Measurements from ENCODE around the gene CDCA8.

DNA sequence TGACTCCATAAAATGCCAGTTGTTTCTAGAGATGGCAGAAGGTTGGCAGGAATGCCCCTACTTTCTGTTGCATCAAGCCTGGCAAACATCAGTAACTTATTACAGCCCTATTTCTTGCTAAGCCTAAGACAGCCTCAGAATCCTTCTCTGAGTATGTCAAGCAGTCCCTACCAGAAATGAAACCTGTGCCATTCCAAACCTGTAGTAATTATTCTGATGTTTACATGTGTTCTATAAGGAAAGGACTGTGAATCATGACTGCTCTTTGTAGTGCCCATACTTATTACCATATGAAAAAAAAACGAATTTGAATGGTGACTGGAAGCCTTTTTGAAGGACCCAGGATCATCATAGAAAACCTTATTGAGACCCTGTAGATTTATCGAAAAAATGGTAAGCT, 5.4 kb downstream of the CDCA8 start:
- TF ChIP-seq SIX4 (CRISPR knock-in tag; IDR thresholded peaks at IDR 0.05) = no peak
- no peak for TF ChIP-seq NR3C1 (CRISPR knock-in tag; IDR thresholded peaks at IDR 0.05)
- no peak for TF ChIP-seq HDAC1 (CRISPR knock-in tag; IDR thresholded peaks at IDR 0.05)
- TF ChIP-seq, protein P1, sequence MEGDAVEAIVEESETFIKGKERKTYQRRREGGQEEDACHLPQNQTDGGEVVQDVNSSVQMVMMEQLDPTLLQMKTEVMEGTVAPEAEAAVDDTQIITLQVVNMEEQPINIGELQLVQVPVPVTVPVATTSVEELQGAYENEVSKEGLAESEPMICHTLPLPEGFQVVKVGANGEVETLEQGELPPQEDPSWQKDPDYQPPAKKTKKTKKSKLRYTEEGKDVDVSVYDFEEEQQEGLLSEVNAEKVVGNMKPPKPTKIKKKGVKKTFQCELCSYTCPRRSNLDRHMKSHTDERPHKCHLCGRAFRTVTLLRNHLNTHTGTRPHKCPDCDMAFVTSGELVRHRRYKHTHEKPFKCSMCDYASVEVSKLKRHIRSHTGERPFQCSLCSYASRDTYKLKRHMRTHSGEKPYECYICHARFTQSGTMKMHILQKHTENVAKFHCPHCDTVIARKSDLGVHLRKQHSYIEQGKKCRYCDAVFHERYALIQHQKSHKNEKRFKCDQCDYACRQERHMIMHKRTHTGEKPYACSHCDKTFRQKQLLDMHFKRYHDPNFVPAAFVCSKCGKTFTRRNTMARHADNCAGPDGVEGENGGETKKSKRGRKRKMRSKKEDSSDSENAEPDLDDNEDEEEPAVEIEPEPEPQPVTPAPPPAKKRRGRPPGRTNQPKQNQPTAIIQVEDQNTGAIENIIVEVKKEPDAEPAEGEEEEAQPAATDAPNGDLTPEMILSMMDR (CRISPR knock-in tag; IDR thresholded peaks at IDR 0.05) = no peak

Data from HepG2 (cell line).